DOHH2 (cell line): ENCODE data around the gene ALX4.

Experiments
- EZH2phosphoT487 ChIP-seq: fragments of 200-600 bp; sonication (generic); IDR thresholded peaks from 2 replicates; pipeline ENCODE4 v1.6.1; 2017; ENCODE audit warnings: borderline replicate concordance, mild to moderate bottlenecking, antibody characterized with exemption, low read length, moderate library complexity, mixed read lengths
- TF ChIP-seq, protein P1 (sequence below): fragments of 200-600 bp; sonication (generic); IDR thresholded peaks from one replicate; pipeline ENCODE4 v1.5.1; 2014; ENCODE audit warnings: antibody characterized with exemption, mild to moderate bottlenecking, low read depth, low read length; ENCODE audit not compliant: poor library complexity, severe bottlenecking

GRCh38 chr11:44258190-44258489, 51.8 kb downstream of the ALX4 start:
- TF ChIP-seq, protein P1, sequence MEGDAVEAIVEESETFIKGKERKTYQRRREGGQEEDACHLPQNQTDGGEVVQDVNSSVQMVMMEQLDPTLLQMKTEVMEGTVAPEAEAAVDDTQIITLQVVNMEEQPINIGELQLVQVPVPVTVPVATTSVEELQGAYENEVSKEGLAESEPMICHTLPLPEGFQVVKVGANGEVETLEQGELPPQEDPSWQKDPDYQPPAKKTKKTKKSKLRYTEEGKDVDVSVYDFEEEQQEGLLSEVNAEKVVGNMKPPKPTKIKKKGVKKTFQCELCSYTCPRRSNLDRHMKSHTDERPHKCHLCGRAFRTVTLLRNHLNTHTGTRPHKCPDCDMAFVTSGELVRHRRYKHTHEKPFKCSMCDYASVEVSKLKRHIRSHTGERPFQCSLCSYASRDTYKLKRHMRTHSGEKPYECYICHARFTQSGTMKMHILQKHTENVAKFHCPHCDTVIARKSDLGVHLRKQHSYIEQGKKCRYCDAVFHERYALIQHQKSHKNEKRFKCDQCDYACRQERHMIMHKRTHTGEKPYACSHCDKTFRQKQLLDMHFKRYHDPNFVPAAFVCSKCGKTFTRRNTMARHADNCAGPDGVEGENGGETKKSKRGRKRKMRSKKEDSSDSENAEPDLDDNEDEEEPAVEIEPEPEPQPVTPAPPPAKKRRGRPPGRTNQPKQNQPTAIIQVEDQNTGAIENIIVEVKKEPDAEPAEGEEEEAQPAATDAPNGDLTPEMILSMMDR, result no peak
- no peak for TF ChIP-seq EZH2phosphoT487
